HG02852 (cell line): ENCODE measurements around the gene ARMH2.

Source experiments
- ATAC-seq: cut with Tn5 transposase; IDR thresholded peaks from one replicate; pipeline ENCODE4 v1.9.1; 2021; ENCODE audit warnings: mild to moderate bottlenecking, moderate library complexity; ENCODE audit not compliant: unreplicated experiment

ARMH2 gene

GRCh38 chr6:24798740-24799540, at the start of gene ARMH2:
Gene ARMH2 (minus strand): TSS chr6:24798917. CDS start chr6:24798857, 60 bp downstream.
- no peak for ATAC-seq

- ATAC-seq = no peak
Observed at GRCh38 chr6:24848461-24848860, 49.7 kb upstream of the ARMH2 start.

GRCh38 chr6:24847402-24847801, 48.7 kb upstream of the ARMH2 start:
- ATAC-seq = no peak

- no peak for ATAC-seq
Observed at GRCh38 chr6:24845578-24845977, 46.9 kb upstream of the ARMH2 start.

GRCh38 chr6:24844903-24845302, 46.2 kb upstream of the ARMH2 start:
- no peak for ATAC-seq

GRCh38 chr6:24844061-24844460, 45.3 kb upstream of the ARMH2 start:
- no peak for ATAC-seq

GRCh38 chr6:24840187-24840586, 41.5 kb upstream of the ARMH2 start:
- no peak for ATAC-seq

- ATAC-seq = no peak
Observed at GRCh38 chr6:24838994-24839393, 40.3 kb upstream of the ARMH2 start.

GRCh38 chr6:24838081-24838480, 39.4 kb upstream of the ARMH2 start:
- no peak for ATAC-seq

- no peak for ATAC-seq
Observed at GRCh38 chr6:24836109-24836508, 37.4 kb upstream of the ARMH2 start.

GRCh38 chr6:24833711-24834386, 35.1 kb upstream of the ARMH2 start:
- no peak for ATAC-seq

GRCh38 chr6:24832794-24833193, 34.1 kb upstream of the ARMH2 start:
- ATAC-seq = no peak

- ATAC-seq = no peak
Observed at GRCh38 chr6:24831771-24832716, 33.3 kb upstream of the ARMH2 start.

- ATAC-seq = no peak
Observed at GRCh38 chr6:24829657-24830056, 30.9 kb upstream of the ARMH2 start.

- ATAC-seq = no peak
Observed at GRCh38 chr6:24827970-24828369, 29.3 kb upstream of the ARMH2 start.

GRCh38 chr6:24827162-24827561, 28.4 kb upstream of the ARMH2 start:
- ATAC-seq = no peak

- ATAC-seq = no peak
Observed at GRCh38 chr6:24825130-24825630, 26.5 kb upstream of the ARMH2 start.

- ATAC-seq = no peak
Observed at GRCh38 chr6:24824142-24824938, 25.6 kb upstream of the ARMH2 start.

GRCh38 chr6:24823185-24823584, 24.5 kb upstream of the ARMH2 start:
- no peak for ATAC-seq

GRCh38 chr6:24822696-24823095, 24.0 kb upstream of the ARMH2 start:
- no peak for ATAC-seq
